Fibroblast of gingiva (primary cell): ENCODE data around the gene RESF1.

Source experiments
- DNase-seq: peaks from one replicate; pipeline ENCODE4 v3.0.0-alpha.2; 2011; ENCODE audit warnings: low read depth

Gene RESF1

GRCh38 chr12:31961137-31961536, 1.9 kb downstream of the RESF1 start:
- DNase-seq, result no peak

- no peak for DNase-seq
Measured at GRCh38 chr12:31962076-31962475, 2.9 kb downstream of the RESF1 start.

DNA sequence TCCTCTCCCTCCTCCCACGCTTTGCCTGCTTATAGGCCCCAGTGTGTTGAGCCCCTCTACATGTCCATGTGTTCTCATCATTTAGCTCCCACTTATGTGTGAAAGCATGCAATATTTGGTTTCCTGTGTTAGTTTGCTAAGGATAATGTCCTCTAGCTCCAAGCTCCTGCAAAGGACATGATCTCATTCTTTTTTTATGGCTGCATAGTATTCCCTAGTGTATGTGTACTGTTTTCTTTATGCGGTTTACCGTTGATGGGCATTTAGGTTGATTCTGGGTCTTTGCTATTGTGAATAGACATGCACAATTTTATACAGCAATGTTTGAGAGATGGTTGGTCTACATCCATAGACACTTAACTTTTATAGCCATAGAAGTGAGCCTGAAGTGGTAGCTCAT, 5.1 kb downstream of the RESF1 start:
- no peak for DNase-seq

DNA sequence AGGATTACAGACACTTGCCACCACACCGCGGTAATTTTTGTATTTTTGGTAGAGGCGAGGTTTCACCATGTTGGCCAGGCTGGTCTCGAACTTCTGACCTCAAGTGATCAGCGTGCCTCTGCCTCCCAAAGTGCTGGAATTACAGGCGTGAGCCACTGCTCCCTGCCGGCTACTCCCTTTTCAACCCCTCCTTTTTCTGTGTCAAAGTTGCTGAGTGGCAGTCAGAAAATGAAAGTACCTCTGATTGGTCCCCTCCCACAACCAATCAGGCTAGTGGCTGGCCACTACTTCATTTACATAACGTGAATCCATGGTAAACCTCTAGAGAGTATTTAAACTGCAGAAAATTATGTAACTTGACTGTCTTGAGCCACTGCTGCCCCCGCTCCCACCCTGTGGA, 5.9 kb downstream of the RESF1 start:
- DNase-seq, result no peak

- DNase-seq, result no peak
Measured at GRCh38 chr12:31966558-31967205, 7.5 kb downstream of the RESF1 start.

GRCh38 chr12:31967539-31967938, 8.3 kb downstream of the RESF1 start:
- no peak for DNase-seq

GRCh38 chr12:31970199-31970598, 11.0 kb downstream of the RESF1 start:
- DNase-seq, result no peak

DNA sequence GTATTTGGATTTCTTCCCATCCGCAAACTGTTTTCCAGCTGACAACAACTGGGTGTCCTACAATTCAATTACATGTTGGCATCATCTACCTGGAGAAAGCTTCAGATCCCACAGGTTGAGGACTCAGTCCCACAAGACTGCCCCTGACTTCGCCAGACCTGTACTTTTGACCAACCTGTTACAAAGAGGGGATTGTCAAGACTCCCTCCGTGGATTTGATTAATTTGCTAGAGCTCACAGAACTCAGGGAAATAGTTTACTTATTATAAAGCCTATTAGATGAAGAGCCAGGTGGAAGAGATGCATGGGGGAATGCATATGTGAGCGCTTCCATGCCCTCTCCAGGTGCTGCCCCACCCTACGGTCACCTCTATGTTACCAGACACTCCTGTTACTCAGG, 14.6 kb downstream of the RESF1 start:
- DNase-seq, result no peak

- no peak for DNase-seq
Measured at GRCh38 chr12:31974673-31975072, 15.5 kb downstream of the RESF1 start.

DNA sequence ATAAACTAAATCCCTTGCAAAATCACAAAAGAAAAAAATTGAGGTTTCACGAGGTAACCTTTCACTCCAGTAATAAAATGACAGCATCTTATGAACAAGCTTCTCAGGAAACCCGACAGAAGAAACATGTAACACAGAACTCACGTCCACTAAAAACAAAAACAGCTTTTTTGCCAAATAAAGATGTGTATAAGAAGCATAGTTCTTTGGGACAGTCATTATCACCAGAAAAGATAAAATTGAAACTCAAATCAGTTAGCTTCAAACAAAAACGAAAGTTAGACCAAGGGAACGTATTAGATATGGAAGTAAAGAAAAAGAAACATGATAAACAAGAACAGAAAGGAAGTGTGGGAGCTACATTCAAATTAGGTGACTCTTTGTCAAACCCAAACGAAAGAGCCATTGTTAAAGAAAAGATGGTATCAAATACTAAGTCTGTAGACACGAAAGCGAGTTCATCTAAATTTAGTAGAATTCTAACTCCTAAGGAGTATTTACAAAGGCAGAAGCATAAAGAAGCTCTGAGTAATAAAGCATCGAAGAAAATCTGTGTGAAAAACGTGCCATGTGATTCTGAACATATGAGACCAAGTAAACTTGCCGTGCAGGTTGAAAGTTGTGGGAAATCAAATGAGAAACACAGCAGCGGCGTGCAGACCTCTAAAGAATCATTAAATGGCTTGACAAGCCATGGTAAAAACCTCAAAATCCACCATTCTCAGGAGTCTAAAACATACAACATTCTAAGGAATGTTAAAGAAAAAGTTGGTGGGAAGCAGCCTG, 25.8 kb downstream of the RESF1 start:
- no peak for DNase-seq

DNA sequence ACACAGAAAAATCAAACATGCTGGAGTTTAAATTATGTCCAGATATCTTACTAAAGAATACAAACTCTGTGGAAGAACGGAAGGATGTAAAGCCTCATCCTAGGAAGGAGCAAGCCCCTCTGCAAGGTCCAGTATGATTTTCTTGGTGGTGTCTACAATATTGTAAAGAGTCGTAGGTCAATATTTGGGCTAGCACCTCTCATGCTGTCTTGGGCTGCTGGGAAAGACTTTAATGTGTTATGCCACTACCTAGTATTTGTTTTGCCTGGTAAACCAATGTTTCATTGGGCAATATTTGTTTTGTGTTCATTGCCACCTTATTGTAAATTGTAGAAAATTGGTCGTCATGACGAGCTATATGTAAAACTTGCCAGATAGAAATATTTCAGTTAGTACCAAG, 26.6 kb downstream of the RESF1 start:
- no peak for DNase-seq

DNA sequence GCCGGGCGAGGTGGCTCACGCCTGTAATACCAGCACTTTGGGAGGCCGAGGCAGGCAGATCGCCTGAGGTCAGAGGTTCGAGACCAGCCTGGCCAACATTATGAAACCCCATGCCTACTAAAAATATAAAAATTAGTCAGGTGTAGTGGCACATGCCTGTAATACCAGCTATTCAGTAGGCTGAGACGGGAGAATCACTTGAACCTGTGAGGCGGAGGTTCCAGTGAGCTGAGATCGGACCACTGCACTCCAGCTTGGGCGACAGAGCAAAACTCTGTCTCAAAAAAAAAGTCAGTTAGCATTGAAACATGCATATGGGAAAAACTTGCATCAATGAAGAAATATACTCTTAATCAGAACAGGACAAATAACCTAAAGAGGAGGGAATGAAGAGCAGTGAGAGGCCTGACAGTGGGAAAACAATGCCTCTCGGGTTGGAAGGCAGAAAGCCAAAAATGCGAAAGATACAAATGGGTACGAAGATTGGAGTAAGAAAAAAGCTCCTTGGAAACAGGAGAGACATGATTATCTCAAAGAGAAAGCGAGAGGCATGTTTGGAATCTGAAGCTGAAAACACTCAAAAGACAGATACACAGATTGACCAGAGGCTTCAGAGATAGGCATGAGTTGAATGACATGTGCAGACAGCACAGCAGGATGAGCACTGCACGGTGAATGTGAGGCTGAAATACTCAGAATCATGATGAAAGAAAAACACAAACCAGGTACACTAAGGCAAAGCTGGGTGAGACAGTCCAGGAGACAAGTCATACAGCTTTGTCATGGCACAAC, 30.6 kb downstream of the RESF1 start:
- DNase-seq, result no peak

GRCh38 chr12:31991146-31991545, 31.9 kb downstream of the RESF1 start:
- DNase-seq, result no peak

- DNase-seq, result no peak
Measured at GRCh38 chr12:31991815-31992214, 32.6 kb downstream of the RESF1 start.

- DNase-seq, result no peak
Measured at GRCh38 chr12:31999692-32000091, 40.5 kb downstream of the RESF1 start.

GRCh38 chr12:32000373-32001005, 41.3 kb downstream of the RESF1 start:
- DNase-seq, result no peak

GRCh38 chr12:32002848-32003493, 43.8 kb downstream of the RESF1 start:
- DNase-seq, result peak; percentile 45

GRCh38 chr12:32003654-32004053, 44.4 kb downstream of the RESF1 start:
- DNase-seq, result no peak

GRCh38 chr12:32005496-32006125, 46.4 kb downstream of the RESF1 start:
- no peak for DNase-seq
